Brain microvascular endothelial cell (primary cell): ENCODE measurements around the gene MAD1L1.

Experiments
- DNase-seq: peaks from one replicate; pipeline ENCODE4 v3.0.0-alpha.2; 2020
- H3K27ac ChIP-seq: fragments of 250-450 bp; sonication (Bioruptor Pico); 2 replicates; pipeline ENCODE4 v1.5.1; 2020; ENCODE audit warnings: mild to moderate bottlenecking, moderate library complexity
- H3K27me3 ChIP-seq: fragments of 250-450 bp; sonication (Bioruptor Pico); replicated peaks from 2 replicates; pipeline ENCODE4 v1.5.1; 2020; ENCODE audit warnings: mild to moderate bottlenecking
- H3K36me3 ChIP-seq: fragments of 250-450 bp; sonication (Bioruptor Pico); replicated peaks from 2 replicates; pipeline ENCODE4 v1.5.1; 2020; ENCODE audit warnings: mild to moderate bottlenecking
- H3K4me3 ChIP-seq: 2 replicates; pipeline ENCODE4 v1.5.1; 2011; ENCODE audit warnings: low read depth, mild to moderate bottlenecking, control low read depth, low read length, moderate library complexity
- in situ Hi-C: cut with HindIII; loops from 2 replicates; pipeline ENCODE4 v1.10.0; 2017; ENCODE audit warnings: low sequenced_read_pairs, low pct_ligation_motif_present
- TF ChIP-seq, protein P1 (sequence below): IDR thresholded peaks from 2 replicates; pipeline ENCODE4 v1.5.1; 2011; ENCODE audit warnings: low read depth, mild to moderate bottlenecking, moderate library complexity, low read length, control low read depth, inconsistent platforms; ENCODE audit errors: missing control alignments

MAD1L1 gene

GRCh38 chr7:2078899-2079298, 153.8 kb downstream of the MAD1L1 start:
- no peak overlapping the region for H3K27ac ChIP-seq
- TF ChIP-seq, protein P1, sequence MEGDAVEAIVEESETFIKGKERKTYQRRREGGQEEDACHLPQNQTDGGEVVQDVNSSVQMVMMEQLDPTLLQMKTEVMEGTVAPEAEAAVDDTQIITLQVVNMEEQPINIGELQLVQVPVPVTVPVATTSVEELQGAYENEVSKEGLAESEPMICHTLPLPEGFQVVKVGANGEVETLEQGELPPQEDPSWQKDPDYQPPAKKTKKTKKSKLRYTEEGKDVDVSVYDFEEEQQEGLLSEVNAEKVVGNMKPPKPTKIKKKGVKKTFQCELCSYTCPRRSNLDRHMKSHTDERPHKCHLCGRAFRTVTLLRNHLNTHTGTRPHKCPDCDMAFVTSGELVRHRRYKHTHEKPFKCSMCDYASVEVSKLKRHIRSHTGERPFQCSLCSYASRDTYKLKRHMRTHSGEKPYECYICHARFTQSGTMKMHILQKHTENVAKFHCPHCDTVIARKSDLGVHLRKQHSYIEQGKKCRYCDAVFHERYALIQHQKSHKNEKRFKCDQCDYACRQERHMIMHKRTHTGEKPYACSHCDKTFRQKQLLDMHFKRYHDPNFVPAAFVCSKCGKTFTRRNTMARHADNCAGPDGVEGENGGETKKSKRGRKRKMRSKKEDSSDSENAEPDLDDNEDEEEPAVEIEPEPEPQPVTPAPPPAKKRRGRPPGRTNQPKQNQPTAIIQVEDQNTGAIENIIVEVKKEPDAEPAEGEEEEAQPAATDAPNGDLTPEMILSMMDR = no peak
- no peaks in the 10 kb centered on the region for H3K27me3 ChIP-seq
- H3K4me3 ChIP-seq = no peak overlapping the region
- no peak for DNase-seq
- in situ Hi-C loops = no loop called here
- H3K36me3 ChIP-seq = peaks cover 3% of the 10 kb centered on the region

DNA sequence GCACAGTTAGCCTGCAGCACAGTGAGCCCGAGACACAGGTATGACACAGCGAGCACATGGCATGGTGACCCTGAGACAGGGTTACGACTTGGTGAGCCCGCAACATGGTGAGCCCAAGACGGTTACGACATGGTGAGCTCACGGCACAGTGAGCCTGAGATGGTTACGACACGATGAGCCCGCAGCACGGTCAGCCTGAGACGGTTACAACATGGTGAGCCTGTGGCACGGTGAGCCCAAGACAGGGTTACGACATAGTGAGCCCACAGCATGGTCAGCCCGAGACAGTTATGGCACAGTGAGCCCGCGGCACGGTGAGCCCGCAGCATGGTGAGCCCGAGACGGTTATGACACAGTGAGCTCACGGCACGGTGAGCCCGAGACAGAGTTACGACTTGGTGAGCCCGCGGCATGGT, 156.1 kb downstream of the MAD1L1 start:
- TF ChIP-seq, protein P1 = no peak
- H3K27me3 ChIP-seq = no peaks in the 10 kb centered on the region
- in situ Hi-C loops = no loop called here
- H3K36me3 ChIP-seq = peaks cover 3% of the 10 kb centered on the region
- DNase-seq = no peak
- no peak overlapping the region for H3K4me3 ChIP-seq
- no peak overlapping the region for H3K27ac ChIP-seq

DNA sequence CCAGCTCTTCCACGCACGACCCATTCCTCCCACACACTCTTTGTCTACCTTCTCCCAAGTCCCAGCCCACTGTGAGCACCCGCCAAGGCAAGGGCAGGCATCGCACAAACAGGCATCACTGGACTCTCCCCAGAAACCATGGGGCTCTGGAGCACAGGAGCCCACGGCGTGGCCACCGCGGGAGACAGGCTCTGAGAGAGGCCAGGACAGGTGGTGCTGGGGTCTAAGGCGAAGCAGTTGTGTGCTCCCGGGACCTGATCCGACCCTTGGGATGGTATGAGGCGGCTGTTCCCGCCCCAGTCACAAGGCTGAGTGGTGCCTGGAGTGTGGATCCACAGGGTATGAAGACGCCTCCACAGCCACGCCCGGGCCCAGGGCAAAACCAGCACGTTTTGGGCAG, 156.9 kb downstream of the MAD1L1 start:
- no peak for DNase-seq
- Histone ChIP-seq H3K27ac (no peak overlapping the region), H3K36me3 (peaks cover 3% of the 10 kb centered on the region), H3K4me3 (no peak overlapping the region), H3K27me3 (no peaks in the 10 kb centered on the region)
- in situ Hi-C loops = no loop called here
- TF ChIP-seq, protein P1 = no peak

DNA sequence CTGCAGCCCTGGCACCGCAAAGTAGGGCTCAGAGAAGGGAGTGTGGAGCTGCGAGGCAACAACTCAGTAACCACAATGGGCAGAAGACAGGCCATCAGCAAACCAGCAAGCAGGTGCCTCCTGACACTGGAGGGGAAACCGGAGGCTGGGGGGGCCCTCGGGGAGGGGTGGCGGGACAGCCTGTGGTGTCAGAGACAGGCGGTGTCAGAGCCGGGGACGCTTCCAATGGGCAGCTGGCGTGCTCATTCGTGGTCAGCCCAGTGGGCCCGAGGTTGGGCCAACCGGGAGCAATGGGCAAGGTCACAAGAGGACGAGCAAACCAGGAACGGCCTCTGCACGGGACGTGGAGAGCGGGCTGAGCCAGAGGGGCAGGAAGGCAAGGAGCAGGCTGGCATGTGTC, 158.1 kb downstream of the MAD1L1 start:
- no peak overlapping the region for H3K4me3 ChIP-seq
- no peak overlapping the region for H3K27ac ChIP-seq
- TF ChIP-seq, protein P1 = no peak
- in situ Hi-C loops = no loop called here
- DNase-seq = no peak
- H3K27me3 ChIP-seq = no peaks in the 10 kb centered on the region
- peaks cover 3% of the 10 kb centered on the region for H3K36me3 ChIP-seq

DNA sequence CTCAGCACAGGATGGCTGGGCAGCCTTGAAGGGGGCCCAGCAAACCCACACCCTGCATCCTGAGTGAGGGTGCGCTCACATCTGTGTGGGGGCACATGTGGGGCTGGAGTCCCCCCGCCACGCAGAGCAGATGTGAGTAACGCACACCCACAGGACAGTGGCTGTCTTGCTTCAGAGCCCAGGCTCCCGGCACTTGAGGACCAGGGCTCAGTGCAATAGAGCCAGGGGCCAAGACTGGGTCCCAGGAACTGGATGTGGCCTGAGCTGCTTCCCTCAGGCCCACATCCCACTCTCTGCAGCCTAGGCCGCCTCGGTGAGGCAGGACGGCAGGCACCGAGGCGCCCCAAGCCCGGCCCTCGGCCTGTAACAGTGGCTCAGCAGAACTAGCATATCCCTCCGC, 159.9 kb downstream of the MAD1L1 start:
- no peak for DNase-seq
- H3K4me3 ChIP-seq = no peak overlapping the region
- in situ Hi-C loops = no loop called here
- TF ChIP-seq, protein P1 = no peak
- no peaks in the 10 kb centered on the region for H3K27me3 ChIP-seq
- no peak overlapping the region for H3K27ac ChIP-seq
- peaks cover 3% of the 10 kb centered on the region for H3K36me3 ChIP-seq

GRCh38 chr7:2072042-2072441, 160.7 kb downstream of the MAD1L1 start:
- in situ Hi-C loops = no loop called here
- peaks cover 3% of the 10 kb centered on the region for H3K36me3 ChIP-seq
- no peak for DNase-seq
- H3K27ac ChIP-seq = no peak overlapping the region
- H3K27me3 ChIP-seq = no peaks in the 10 kb centered on the region
- H3K4me3 ChIP-seq = no peak overlapping the region
- TF ChIP-seq, protein P1 = no peak
